Measurements from ENCODE around the gene SHISA6. TPM values are rescaled to one million over a fixed set of nuclear protein-coding genes. Genes with fewer than 3 reads are reported as not detected.

Gene SHISA6
- polyA plus RNA-seq, 1 donor (not counting 4 experiments of a cell fraction or from before 2014, with no cell fraction given), result 2.2 TPM

- Histone ChIP-seq H3K4me3 (ENCODE audit: control insufficient read depth in 2 of 3, extremely low read depth in 1 of 3, insufficient read depth in 2 of 3, low read depth in 1 of 3, low read length in 3 of 3) (no peak overlapping the region), H3K9me1 (ENCODE audit: control insufficient read depth, extremely low read depth, insufficient read depth, low read length) (no peaks in the 10 kb centered on the region), H2AFZ (ENCODE audit: control insufficient read depth, low read length) (no peak overlapping the region), H4K20me1 (ENCODE audit: control insufficient read depth, extremely low read depth, insufficient read depth, low read length) (no peaks in the 10 kb centered on the region), H3K27ac (ENCODE audit: control insufficient read depth, insufficient read depth, low read length) (no peak overlapping the region), H3K27me3 (ENCODE audit: control insufficient read depth, extremely low read depth, insufficient read depth, low read length) (no peaks in the 10 kb centered on the region), H3K79me2 (ENCODE audit: control insufficient read depth, insufficient read depth, low read length) (no peaks in the 10 kb centered on the region), H3K4me2 (ENCODE audit: control insufficient read depth, extremely low read depth, insufficient read depth, low read depth, low read length) (no peak overlapping the region), H3K36me3 (ENCODE audit: control insufficient read depth in 2 of 2, extremely low read depth in 1 of 2, insufficient read depth in 2 of 2, low read length in 2 of 2) (peaks cover 0 to 7% of the 10 kb centered on the region in 2 experiments), H3K4me1 (ENCODE audit: control insufficient read depth, extremely low read depth, insufficient read depth, low read length) (no peaks in the 10 kb centered on the region), H3K9me3 (ENCODE audit: control insufficient read depth, low read depth, low read length) (no peaks in the 10 kb centered on the region), H3K9ac (ENCODE audit: control insufficient read depth, extremely low read depth, insufficient read depth, low read length) (no peak overlapping the region)
- TF ChIP-seq EZH2 (IDR thresholded peaks at IDR 0.05; ENCODE audit: low read length) (no peak), CTCF (optimal IDR thresholded peaks at IDR 0.05 in 1 of 3, IDR thresholded peaks at IDR 0.05 in 1 of 3, conservative IDR thresholded peaks at IDR 0.05 in 1 of 3; ENCODE audit: extremely low read depth in 1 of 3, insufficient read depth in 2 of 3, low read length in 3 of 3) (no peak)
- dilution Hi-C loops (cut with MboI; ENCODE audit: extremely low pct_ligation_motif_present, low sequenced_read_pairs), result no loop called here
- DNase-seq (ENCODE audit: low read depth, low spot score), result no peak
- no peak for FAIRE-seq
Measured at GRCh38 chr17:11272191-11272590, 31.2 kb downstream of the SHISA6 start.

- TF ChIP-seq EZH2 (IDR thresholded peaks at IDR 0.05; ENCODE audit: low read length) (no peak), CTCF (optimal IDR thresholded peaks at IDR 0.05 in 1 of 3, IDR thresholded peaks at IDR 0.05 in 1 of 3, conservative IDR thresholded peaks at IDR 0.05 in 1 of 3; ENCODE audit: extremely low read depth in 1 of 3, insufficient read depth in 2 of 3, low read length in 3 of 3) (no peak)
- Histone ChIP-seq H3K4me2 (ENCODE audit: control insufficient read depth, extremely low read depth, insufficient read depth, low read depth, low read length) (no peak overlapping the region), H3K27me3 (ENCODE audit: control insufficient read depth, extremely low read depth, insufficient read depth, low read length) (no peaks in the 10 kb centered on the region), H3K4me3 (ENCODE audit: control insufficient read depth in 2 of 3, extremely low read depth in 1 of 3, insufficient read depth in 2 of 3, low read depth in 1 of 3, low read length in 3 of 3) (no peak overlapping the region), H3K9me1 (ENCODE audit: control insufficient read depth, extremely low read depth, insufficient read depth, low read length) (no peaks in the 10 kb centered on the region), H3K27ac (ENCODE audit: control insufficient read depth, insufficient read depth, low read length) (no peak overlapping the region), H3K36me3 (ENCODE audit: control insufficient read depth in 2 of 2, extremely low read depth in 1 of 2, insufficient read depth in 2 of 2, low read length in 2 of 2) (peaks cover 0 to 7% of the 10 kb centered on the region in 2 experiments), H3K9me3 (ENCODE audit: control insufficient read depth, low read depth, low read length) (no peaks in the 10 kb centered on the region), H3K4me1 (ENCODE audit: control insufficient read depth, extremely low read depth, insufficient read depth, low read length) (no peaks in the 10 kb centered on the region), H2AFZ (ENCODE audit: control insufficient read depth, low read length) (no peak overlapping the region), H3K9ac (ENCODE audit: control insufficient read depth, extremely low read depth, insufficient read depth, low read length) (no peak overlapping the region), H3K79me2 (ENCODE audit: control insufficient read depth, insufficient read depth, low read length) (no peaks in the 10 kb centered on the region), H4K20me1 (ENCODE audit: control insufficient read depth, extremely low read depth, insufficient read depth, low read length) (no peaks in the 10 kb centered on the region)
- no peak for DNase-seq (ENCODE audit: low read depth, low spot score)
- dilution Hi-C loops (cut with MboI; ENCODE audit: extremely low pct_ligation_motif_present, low sequenced_read_pairs), result no loop called here
- no peak for FAIRE-seq
Measured at GRCh38 chr17:11273596-11273995, 32.6 kb downstream of the SHISA6 start.
